Trophoblast cell (in vitro differentiated cells and primary cell): ENCODE measurements around the gene CEP72.
"Not testable (repeated sequence)": the region's sequence is repeated elsewhere in the genome, so short reads cannot be mapped to it uniquely, and the experiment has no call there.

Source experiments
- DNase-seq, 2 donors: peaks; one replicate each; pipeline ENCODE4 v3.0.0-alpha.2; 2016
- H2AFZ ChIP-seq: 2 replicates; pipeline ENCODE4 v1.6.1; 2013; ENCODE audit warnings: low read length, moderate library complexity, mild to moderate bottlenecking; ENCODE audit not compliant: insufficient read depth, poor library complexity
- H2AK5ac ChIP-seq: 2 replicates; pipeline ENCODE4 v1.6.1; 2013; ENCODE audit warnings: mild to moderate bottlenecking, low read length
- H2BK120ac ChIP-seq: 2 replicates; pipeline ENCODE4 v1.6.1; 2013; ENCODE audit warnings: low read length, mild to moderate bottlenecking, moderate library complexity; ENCODE audit not compliant: insufficient read depth, poor library complexity
- H2BK12ac ChIP-seq: 2 replicates; pipeline ENCODE4 v1.6.1; 2013; ENCODE audit warnings: mild to moderate bottlenecking, low read length, moderate library complexity
- H2BK5ac ChIP-seq: 2 replicates; pipeline ENCODE4 v1.6.1; 2013; ENCODE audit warnings: low read length, low read depth, moderate library complexity, mild to moderate bottlenecking; ENCODE audit not compliant: poor library complexity
- H3K14ac ChIP-seq: 2 replicates; pipeline ENCODE4 v1.6.1; 2013; ENCODE audit warnings: mild to moderate bottlenecking, low read length
- H3K18ac ChIP-seq: 2 replicates; pipeline ENCODE4 v1.6.1; 2013; ENCODE audit warnings: mild to moderate bottlenecking, low read length
- H3K23ac ChIP-seq: 2 replicates; pipeline ENCODE4 v1.6.1; 2013; ENCODE audit warnings: low read length
- H3K27ac ChIP-seq: 2 replicates; pipeline ENCODE4 v1.5.1; 2013; ENCODE audit warnings: low read depth, mild to moderate bottlenecking, inconsistent platforms, low read length, moderate library complexity
- H3K27me3 ChIP-seq: 2 replicates; pipeline ENCODE4 v1.6.1; 2013; ENCODE audit warnings: inconsistent platforms, mild to moderate bottlenecking, low read length, moderate library complexity; ENCODE audit not compliant: insufficient read depth
- H3K36me3 ChIP-seq, 2 experiments: 1 replicate in 1 of 2; 2 replicates in 1 of 2; pipeline ENCODE4 v1.6.1; 2013; ENCODE audit warnings: low read length in 2 of 2, mild to moderate bottlenecking in 2 of 2, moderate library complexity in 1 of 2; ENCODE audit not compliant: insufficient read depth in 2 of 2, control insufficient read depth in 1 of 2
- H3K4ac ChIP-seq: 2 replicates; pipeline ENCODE4 v1.6.1; 2013; ENCODE audit warnings: low read depth, mild to moderate bottlenecking, low read length, moderate library complexity
- H3K4me1 ChIP-seq, 2 experiments: 1 replicate in 1 of 2; 2 replicates in 1 of 2; pipeline ENCODE4 v1.6.1; 2013; ENCODE audit warnings: low read length in 2 of 2, mild to moderate bottlenecking in 2 of 2, moderate library complexity in 1 of 2; ENCODE audit not compliant: insufficient read depth in 2 of 2, control insufficient read depth in 1 of 2
- H3K4me2 ChIP-seq: 2 replicates; pipeline ENCODE4 v1.6.1; 2013; ENCODE audit warnings: inconsistent platforms, mild to moderate bottlenecking, low read length, moderate library complexity
- H3K4me3 ChIP-seq: 2 replicates; pipeline ENCODE4 v1.5.1; 2013; ENCODE audit warnings: mild to moderate bottlenecking, low read depth, low read length, inconsistent platforms
- H3K79me1 ChIP-seq: one replicate; pipeline ENCODE4 v1.6.1; 2013; ENCODE audit warnings: low read length
- H3K79me2 ChIP-seq: 2 replicates; pipeline ENCODE4 v1.6.1; 2013; ENCODE audit warnings: low read length, mild to moderate bottlenecking; ENCODE audit not compliant: control insufficient read depth, insufficient read depth, poor library complexity
- H3K9ac ChIP-seq: 2 replicates; pipeline ENCODE4 v1.6.1; 2013; ENCODE audit warnings: mild to moderate bottlenecking, low read length
- H3K9me3 ChIP-seq: 2 replicates; pipeline ENCODE4 v1.6.1; 2013; ENCODE audit warnings: low read depth, mild to moderate bottlenecking, control low read depth, inconsistent platforms, low read length; ENCODE audit not compliant: insufficient read depth
- H4K12ac ChIP-seq: 2 replicates; pipeline ENCODE4 v1.6.1; 2013; ENCODE audit warnings: low read depth, mild to moderate bottlenecking, low read length, moderate library complexity
- H4K8ac ChIP-seq: 2 replicates; pipeline ENCODE4 v1.6.1; 2013; ENCODE audit warnings: low read depth, mild to moderate bottlenecking, low read length, moderate library complexity
- H4K91ac ChIP-seq: one replicate; pipeline ENCODE4 v1.6.1; 2013; ENCODE audit warnings: low read depth, mild to moderate bottlenecking, low read length, moderate library complexity
- WGBS: extraction: QIAGEN DNeasy Blood & Tissue Kit; methylation state at CpG from one replicate; pipeline ENCODE4 v1.1.7; 2013; ENCODE audit warnings: missing lambda C conversion rate; ENCODE audit not compliant: insufficient read length, insufficient coverage; ENCODE audit errors: extremely low coverage; 5-methylcytosine and 5-hydroxymethylcytosine counted together

Gene CEP72

DNA sequence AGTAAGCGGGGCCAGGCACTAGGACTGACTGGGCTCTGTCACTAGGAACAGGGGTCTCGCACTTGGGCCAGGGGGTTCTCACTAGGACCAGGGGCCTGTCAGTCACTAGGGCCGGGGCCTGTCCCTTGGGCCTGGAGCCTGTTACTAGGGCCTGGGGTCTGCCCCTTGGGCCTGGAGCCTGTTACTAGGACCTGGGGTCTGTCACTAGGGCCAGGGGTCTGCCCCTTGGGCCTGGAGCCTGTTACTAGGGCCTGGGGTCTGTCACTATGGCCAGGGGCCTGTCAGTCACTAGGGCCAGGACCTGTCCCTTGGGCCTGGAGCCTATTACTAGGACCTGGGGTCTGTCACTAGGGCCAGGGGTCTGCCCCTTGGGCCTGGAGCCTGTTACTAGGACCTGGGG, 70.1 kb downstream of the CEP72 start:
- not testable (repeated sequence) for DNase-seq, H3K4me1 ChIP-seq, H3K36me3 ChIP-seq, H3K79me2 ChIP-seq, H3K23ac ChIP-seq, H2AK5ac ChIP-seq, H2BK120ac ChIP-seq, H3K4me3 ChIP-seq, H4K91ac ChIP-seq, H3K9ac ChIP-seq, H3K79me1 ChIP-seq, H3K4me2 ChIP-seq, H4K12ac ChIP-seq, H3K27me3 ChIP-seq, H2BK5ac ChIP-seq, H2BK12ac ChIP-seq, H4K8ac ChIP-seq, H3K27ac ChIP-seq, H2AFZ ChIP-seq, H3K9me3 ChIP-seq, H3K4ac ChIP-seq, H3K18ac ChIP-seq, H3K14ac ChIP-seq
- no CpG with 5 or more reads among the region's 3 CpGs for WGBS

- not testable (repeated sequence) for H2BK120ac ChIP-seq, H3K23ac ChIP-seq, H3K4me3 ChIP-seq, H3K4me1 ChIP-seq, H4K91ac ChIP-seq, H3K4me2 ChIP-seq, H3K9ac ChIP-seq, H3K4ac ChIP-seq, H3K18ac ChIP-seq, H2AFZ ChIP-seq, H2BK12ac ChIP-seq, H3K27ac ChIP-seq, H2BK5ac ChIP-seq, H3K79me1 ChIP-seq, H3K27me3 ChIP-seq, H3K36me3 ChIP-seq, H4K12ac ChIP-seq, H4K8ac ChIP-seq, H3K14ac ChIP-seq, H3K79me2 ChIP-seq, H2AK5ac ChIP-seq, H3K9me3 ChIP-seq, DNase-seq
- no CpG with 5 or more reads among the region's 17 CpGs for WGBS
These were observed 70.7 kb downstream of the CEP72 start for GRCh38 chr5:682651-683358.

DNA sequence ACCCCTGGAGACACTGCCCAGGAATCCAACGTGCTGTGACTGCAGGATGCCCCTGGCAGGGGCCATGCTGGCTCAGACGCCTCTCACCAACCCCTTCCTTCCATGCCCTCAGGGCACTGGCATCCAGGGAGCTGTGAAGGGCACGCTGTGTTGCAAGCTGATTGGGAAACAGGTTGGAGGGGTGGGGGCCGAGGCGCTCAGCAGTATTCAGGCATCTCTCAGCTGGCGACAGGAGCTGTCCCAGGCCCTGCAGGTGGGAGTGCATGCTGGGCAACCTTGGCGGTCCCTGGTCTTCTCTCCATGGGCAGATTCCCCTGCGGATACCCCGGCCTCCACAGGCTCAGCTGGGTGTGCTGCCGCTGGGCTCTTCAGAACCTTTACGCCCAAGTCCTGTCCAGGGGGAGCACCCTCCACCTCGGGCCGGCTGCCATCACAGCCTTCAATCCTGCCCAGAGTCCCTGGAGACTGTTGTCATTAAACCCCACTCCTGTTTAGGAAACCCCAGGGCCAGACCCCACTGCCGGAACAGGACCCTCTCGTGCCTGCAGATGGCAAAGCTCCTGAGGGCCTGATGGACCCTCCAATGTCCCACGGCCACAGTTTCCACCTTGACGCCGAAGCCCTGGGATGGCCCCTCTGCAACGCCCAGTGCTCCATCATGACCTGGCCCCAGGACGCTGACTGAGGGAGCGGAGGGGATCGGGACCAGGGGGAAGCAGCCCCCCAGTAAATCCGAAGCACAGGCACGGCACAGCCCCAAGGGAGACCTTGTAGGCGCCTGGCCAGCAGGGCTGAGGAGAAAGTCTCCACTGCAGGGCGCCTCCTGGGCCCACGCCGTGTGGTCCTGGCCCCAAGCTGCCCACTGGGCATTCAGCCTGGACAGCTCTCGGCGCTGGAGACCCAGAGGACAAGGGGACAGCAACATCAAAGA, 71.7 kb downstream of the CEP72 start:
- Histone ChIP-seq H3K4me1 (no peaks in the 10 kb centered on the region), H3K4ac (no peak overlapping the region), H3K4me3 (no peak overlapping the region), H4K12ac (no peak overlapping the region), H4K91ac (no peak overlapping the region), H2BK5ac (no peak overlapping the region), H3K14ac (no peak overlapping the region), H2BK120ac (no peak overlapping the region), H3K18ac (no peak overlapping the region), H3K9me3 (peaks cover 3% of the 10 kb centered on the region), H2AK5ac (no peak overlapping the region), H3K79me2 (no peaks in the 10 kb centered on the region), H3K9ac (no peak overlapping the region), H3K27ac (no peak overlapping the region), H4K8ac (no peak overlapping the region), H2BK12ac (no peak overlapping the region), H3K23ac (no peak overlapping the region), H3K36me3 (no peaks in the 10 kb centered on the region), H3K4me2 (no peak overlapping the region), H3K27me3 (no peaks in the 10 kb centered on the region), H2AFZ (no peak overlapping the region), H3K79me1 (no peaks in the 10 kb centered on the region)
- WGBS: no CpG with 5 or more reads among the region's 30 CpGs
- DNase-seq: no peak

- Histone ChIP-seq H3K27ac (no peak overlapping the region), H4K8ac (no peak overlapping the region), H2AK5ac (no peak overlapping the region), H3K79me2 (no peaks in the 10 kb centered on the region), H3K9me3 (peaks cover 3% of the 10 kb centered on the region), H2AFZ (no peak overlapping the region), H3K23ac (no peak overlapping the region), H3K4me1 (no peaks in the 10 kb centered on the region), H2BK120ac (no peak overlapping the region), H2BK5ac (no peak overlapping the region), H3K79me1 (no peaks in the 10 kb centered on the region), H4K12ac (no peak overlapping the region), H4K91ac (no peak overlapping the region), H3K4ac (no peak overlapping the region), H3K14ac (no peak overlapping the region), H3K9ac (no peak overlapping the region), H3K27me3 (no peaks in the 10 kb centered on the region), H3K4me3 (no peak overlapping the region), H3K36me3 (no peaks in the 10 kb centered on the region), H2BK12ac (no peak overlapping the region), H3K4me2 (no peak overlapping the region), H3K18ac (no peak overlapping the region)
- no CpG with 5 or more reads among the region's 17 CpGs for WGBS
- no peak for DNase-seq
These were observed 72.6 kb downstream of the CEP72 start for GRCh38 chr5:684751-685216.
